B cell (primary cell): Measurements from ENCODE around the gene C1R. TPM values are rescaled to one million over a fixed set of nuclear protein-coding genes. Genes with fewer than 3 reads are reported as not detected.
"Not testable (repeated sequence)": the region's sequence is repeated elsewhere in the genome, so short reads cannot be mapped to it uniquely, and the experiment has no call there.

ENCODE experiments used
- ATAC-seq: fragments of 200-7000 bp; cut with Tn5 transposase; one replicate; pipeline ENCODE4 v1.10.0; 2021; ENCODE audit warnings: low read depth, mild to moderate bottlenecking, moderate number of reproducible peaks, moderate library complexity
- CTCF ChIA-PET: fragments of 350-600 bp; sonication (Branson Sonifier 250); formaldehyde crosslinking; loops from one replicate; lab custom pipeline; 2021; ENCODE audit warnings: antibody characterized with exemption, inconsistent platforms; lab: Charles Lee
- POLR2A ChIA-PET: fragments of 350-600 bp; sonication (Branson Sonifier 250); formaldehyde crosslinking; loops from one replicate; lab custom pipeline; 2021; ENCODE audit warnings: antibody characterized with exemption; lab: Charles Lee
- DNase-seq: peaks from one replicate; pipeline ENCODE4 v3.0.0; 2013
- H2AFZ ChIP-seq: 2 replicates; pipeline ENCODE4 v1.6.1; 2012; ENCODE audit warnings: mild to moderate bottlenecking, low read depth, low read length; ENCODE audit not compliant: insufficient read depth, poor library complexity, severe bottlenecking
- H3K27ac ChIP-seq, 2 donors: 1 replicate in 1 of 2; 2 replicates in 1 of 2; pipeline ENCODE4 v1.5.1; 2012 to 2013; ENCODE audit warnings: low read length in 2 of 2, mild to moderate bottlenecking in 2 of 2, moderate library complexity in 1 of 2
- H3K27me3 ChIP-seq, 4 experiments: fragments of 200-600 bp in 1 of 4; sonication (generic) in 1 of 4; replicated peaks in 1 of 4; 1 replicate in 2 of 4; 2 replicates in 2 of 4; pipeline versions ENCODE4 v1.6.1 to v1.7.0; 2013 to 2016; ENCODE audit warnings: low read length in 3 of 4, mild to moderate bottlenecking in 2 of 4, mixed read lengths in 1 of 4, moderate library complexity in 1 of 4; ENCODE audit not compliant: insufficient read depth in 4 of 4, control insufficient read depth in 3 of 4; ENCODE audit errors: control extremely low read depth in 1 of 4
- H3K36me3 ChIP-seq, 2 experiments: replicated peaks in 1 of 2; 1 replicate in 1 of 2; 2 replicates in 1 of 2; pipeline versions ENCODE4 v1.6.1 to v1.7.1; 2013; ENCODE audit warnings: low read length in 1 of 2; ENCODE audit not compliant: insufficient read depth in 2 of 2, control insufficient read depth in 1 of 2; ENCODE audit errors: control extremely low read depth in 1 of 2, extremely low read depth in 1 of 2
- H3K4me1 ChIP-seq, 2 donors: fragments of 200-600 bp in 1 of 2; sonication (generic) in 1 of 2; 1 replicate in 1 of 2; 2 replicates in 1 of 2; pipeline versions ENCODE4 v1.5.1 to v1.6.1; 2013 to 2017; ENCODE audit warnings: low read length in 2 of 2; ENCODE audit not compliant: control insufficient read depth in 2 of 2, insufficient read depth in 2 of 2
- H3K4me2 ChIP-seq: replicated peaks from 2 replicates; pipeline ENCODE3; 2012; ENCODE audit warnings: mild to moderate bottlenecking, low read depth, low read length; ENCODE audit not compliant: poor library complexity, severe bottlenecking
- H3K4me3 ChIP-seq, 5 experiments: fragments of 200-600 bp in 1 of 5; sonication (generic) in 1 of 5; 1 replicate in 3 of 5; 2 replicates in 2 of 5; pipeline versions ENCODE4 v1.5.1 to v1.7.0; 2011 to 2016; ENCODE audit warnings: low read length in 4 of 5, mild to moderate bottlenecking in 4 of 5, low read depth in 2 of 5, control low read depth in 1 of 5, moderate library complexity in 1 of 5; ENCODE audit not compliant: insufficient read depth in 1 of 5; ENCODE audit errors: control extremely low read depth in 1 of 5, extremely low read depth in 1 of 5
- H3K79me2 ChIP-seq: fragments of 200-600 bp; sonication (generic); one replicate; pipeline ENCODE4 v1.6.0; 2016; ENCODE audit warnings: low read length; ENCODE audit not compliant: control insufficient read depth, insufficient read depth
- H3K9ac ChIP-seq: fragments of 200-600 bp; sonication (generic); 2 replicates; pipeline ENCODE4 v1.6.1; 2017; ENCODE audit warnings: mild to moderate bottlenecking, low read length, moderate library complexity
- H3K9me3 ChIP-seq, 3 donors: one replicate each; pipeline versions ENCODE4 v1.6.1 to v1.7.1; 2013; ENCODE audit warnings: low read length in 2 of 3; ENCODE audit not compliant: control insufficient read depth in 2 of 3, insufficient read depth in 1 of 3; ENCODE audit errors: control extremely low read depth in 1 of 3
- H4K20me1 ChIP-seq: 2 replicates; pipeline ENCODE4 v1.6.0; 2012; ENCODE audit warnings: mild to moderate bottlenecking, low read length; ENCODE audit not compliant: insufficient read depth, control insufficient read depth, poor library complexity, severe bottlenecking
- H3K27ac Mint-ChIP-seq: one replicate; pipeline ENCODE4 v1.8.0; 2021; ENCODE audit warnings: mixed read lengths
- H3K27me3 Mint-ChIP-seq: one replicate; pipeline ENCODE4 v1.8.0; 2021; ENCODE audit warnings: mixed read lengths
- H3K4me1 Mint-ChIP-seq: one replicate; pipeline ENCODE4 v1.8.0; 2021; ENCODE audit warnings: mixed read lengths
- H3K4me3 Mint-ChIP-seq: one replicate; pipeline ENCODE4 v1.8.0; 2021; ENCODE audit warnings: mixed read lengths
- H3K9me3 Mint-ChIP-seq: one replicate; pipeline ENCODE4 v1.8.0; 2022; ENCODE audit warnings: mixed read lengths; ENCODE audit not compliant: insufficient read depth
- EZH2 ChIP-seq: IDR thresholded peaks from 2 replicates; pipeline ENCODE4 v1.6.1; 2012; ENCODE audit warnings: borderline replicate concordance, low read depth, mild to moderate bottlenecking, moderate library complexity, low read length; ENCODE audit not compliant: insufficient read depth, poor library complexity, severe bottlenecking
- WGBS: methylation state at CpG from one replicate; pipeline ENCODE4 v1.1.5; 2013; ENCODE audit warnings: missing lambda C conversion rate; ENCODE audit not compliant: insufficient coverage; 5-methylcytosine and 5-hydroxymethylcytosine counted together
- intact Hi-C: fragments of 100-400 bp; cut with micrococcal nuclease; formaldehyde crosslinking; loops from one replicate; pipeline ENCODE4 v1.10.0; 2022
- polyA plus RNA-seq: library from polyadenylated mRNA; depleted of rRNA; stranded (reverse); fragments of >200 nt; gene quantifications from 2 replicates; pipeline ENCODE4 v1.2.3, GENCODE V29; 2012
- total RNA-seq, 2 donors: library from RNA; stranded (reverse); fragments of 120-200 nt in 1 of 2; gene quantifications; 1 replicate in 1 of 2; 2 replicates in 1 of 2; pipeline versions ENCODE4 v1.2.3 to v1.2.4, GENCODE V29; 2013 to 2022
- TF ChIP-seq, protein P1 (sequence below): fragments of 200-600 bp; IDR thresholded peaks from one replicate; pipeline ENCODE4 v1.8.0; 2022; ENCODE audit warnings: antibody characterized with exemption, mild to moderate bottlenecking

C1R gene
- total and polyA plus RNA-seq, 2 donors (not counting 1 experiment from before 2014, with no cell fraction given): 1.5 to 2.0 TPM

DNA sequence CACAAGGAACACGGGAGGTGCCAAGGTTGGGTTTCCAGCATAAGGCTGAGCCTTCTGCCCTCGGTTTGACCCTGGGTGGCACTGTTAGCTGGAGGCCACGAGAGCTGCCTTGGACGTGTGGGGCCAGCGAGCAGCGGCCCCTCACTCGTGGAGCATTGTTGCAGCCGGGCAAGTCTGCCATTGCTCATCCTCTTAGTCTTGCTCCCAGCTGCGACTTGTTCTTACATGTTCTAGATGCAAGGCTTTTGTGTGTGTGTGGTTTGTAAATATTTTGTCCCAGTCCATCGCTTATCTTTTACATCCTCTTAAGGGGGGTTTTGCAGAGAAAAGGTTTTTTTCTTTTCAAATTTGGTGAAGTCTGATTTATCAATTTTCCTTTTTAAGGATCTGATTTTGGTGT is 52.8 kb downstream of the C1R start:
- WGBS: 91% methylated on average over 9 of the region's 10 CpGs
- no peak for TF ChIP-seq EZH2
- TF ChIP-seq, protein P1, sequence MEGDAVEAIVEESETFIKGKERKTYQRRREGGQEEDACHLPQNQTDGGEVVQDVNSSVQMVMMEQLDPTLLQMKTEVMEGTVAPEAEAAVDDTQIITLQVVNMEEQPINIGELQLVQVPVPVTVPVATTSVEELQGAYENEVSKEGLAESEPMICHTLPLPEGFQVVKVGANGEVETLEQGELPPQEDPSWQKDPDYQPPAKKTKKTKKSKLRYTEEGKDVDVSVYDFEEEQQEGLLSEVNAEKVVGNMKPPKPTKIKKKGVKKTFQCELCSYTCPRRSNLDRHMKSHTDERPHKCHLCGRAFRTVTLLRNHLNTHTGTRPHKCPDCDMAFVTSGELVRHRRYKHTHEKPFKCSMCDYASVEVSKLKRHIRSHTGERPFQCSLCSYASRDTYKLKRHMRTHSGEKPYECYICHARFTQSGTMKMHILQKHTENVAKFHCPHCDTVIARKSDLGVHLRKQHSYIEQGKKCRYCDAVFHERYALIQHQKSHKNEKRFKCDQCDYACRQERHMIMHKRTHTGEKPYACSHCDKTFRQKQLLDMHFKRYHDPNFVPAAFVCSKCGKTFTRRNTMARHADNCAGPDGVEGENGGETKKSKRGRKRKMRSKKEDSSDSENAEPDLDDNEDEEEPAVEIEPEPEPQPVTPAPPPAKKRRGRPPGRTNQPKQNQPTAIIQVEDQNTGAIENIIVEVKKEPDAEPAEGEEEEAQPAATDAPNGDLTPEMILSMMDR: no peak
- H3K36me3 ChIP-seq: no peaks in the 10 kb centered on the region
- intact Hi-C loops: no loop called here
- H3K9me3 ChIP-seq: no peaks in the 10 kb centered on the region
- no peak overlapping the region for H3K9ac ChIP-seq
- Mint-ChIP-seq H3K27ac (no peak overlapping the region), H3K4me1 (no peaks in the 10 kb centered on the region), H3K9me3 (no peaks in the 10 kb centered on the region), H3K4me3 (no peak overlapping the region), H3K27me3 (no peaks in the 10 kb centered on the region)
- ChIA-PET POLR2A (no interaction called here), CTCF (no interaction called here)
- no peak overlapping the region for H3K4me2 ChIP-seq
- no peaks in the 10 kb centered on the region for H3K4me1 ChIP-seq
- H4K20me1 ChIP-seq: no peaks in the 10 kb centered on the region
- no peak overlapping the region for H3K27ac ChIP-seq
- no peak overlapping the region for H3K4me3 ChIP-seq
- H3K79me2 ChIP-seq: no peaks in the 10 kb centered on the region
- ATAC-seq (no peak), DNase-seq (no peak)
- no peak overlapping the region for H2AFZ ChIP-seq
- H3K27me3 ChIP-seq: peaks cover 0 to 3% (median 0%) of the 10 kb centered on the region in 4 experiments

DNA sequence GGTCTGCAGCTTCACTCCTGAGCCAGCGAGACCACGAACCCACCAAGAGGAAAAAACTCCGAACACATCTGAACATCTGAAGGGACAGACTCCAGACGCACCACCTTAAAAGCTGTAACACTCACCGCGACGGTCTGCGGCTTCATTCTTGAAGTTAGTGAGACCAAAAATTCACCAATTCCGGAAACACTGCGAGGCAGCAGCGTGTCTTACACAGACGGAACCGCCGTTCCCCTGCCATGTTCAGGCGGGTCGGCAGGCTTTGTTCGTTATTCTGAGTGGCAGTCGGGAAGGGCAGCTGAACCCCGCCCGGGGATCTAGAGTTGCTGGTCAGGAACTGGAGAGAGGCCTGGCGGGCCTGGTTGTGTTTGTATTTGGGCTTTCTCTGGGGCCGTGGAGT is 53.7 kb downstream of the C1R start:
- no peak overlapping the region for H3K4me3 ChIP-seq
- DNase-seq (no peak), ATAC-seq (no peak)
- H3K79me2 ChIP-seq: no peaks in the 10 kb centered on the region
- Mint-ChIP-seq H3K27ac (no peak overlapping the region), H3K4me3 (no peak overlapping the region), H3K27me3 (no peaks in the 10 kb centered on the region), H3K9me3 (no peaks in the 10 kb centered on the region), H3K4me1 (no peaks in the 10 kb centered on the region)
- no peaks in the 10 kb centered on the region for H3K36me3 ChIP-seq
- ChIA-PET POLR2A (no interaction called here), CTCF (interaction anchor here (1.2 kb wide), 1 partner anchor 20 kb away, joined by 4 read pairs; the partner anchor contains the start of gene LPCAT3)
- WGBS: 96% methylated on average over 21 of the region's 22 CpGs
- peaks cover 0 to 4% (median 0%) of the 10 kb centered on the region in 4 experiments for H3K27me3 ChIP-seq
- H2AFZ ChIP-seq: no peak overlapping the region
- no peak overlapping the region for H3K27ac ChIP-seq
- TF ChIP-seq, protein P1: no peak
- TF ChIP-seq EZH2: no peak
- H3K9me3 ChIP-seq: no peaks in the 10 kb centered on the region
- intact Hi-C loops: no loop called here
- no peaks in the 10 kb centered on the region for H3K4me1 ChIP-seq
- H3K9ac ChIP-seq: no peak overlapping the region
- no peaks in the 10 kb centered on the region for H4K20me1 ChIP-seq
- no peak overlapping the region for H3K4me2 ChIP-seq

DNA sequence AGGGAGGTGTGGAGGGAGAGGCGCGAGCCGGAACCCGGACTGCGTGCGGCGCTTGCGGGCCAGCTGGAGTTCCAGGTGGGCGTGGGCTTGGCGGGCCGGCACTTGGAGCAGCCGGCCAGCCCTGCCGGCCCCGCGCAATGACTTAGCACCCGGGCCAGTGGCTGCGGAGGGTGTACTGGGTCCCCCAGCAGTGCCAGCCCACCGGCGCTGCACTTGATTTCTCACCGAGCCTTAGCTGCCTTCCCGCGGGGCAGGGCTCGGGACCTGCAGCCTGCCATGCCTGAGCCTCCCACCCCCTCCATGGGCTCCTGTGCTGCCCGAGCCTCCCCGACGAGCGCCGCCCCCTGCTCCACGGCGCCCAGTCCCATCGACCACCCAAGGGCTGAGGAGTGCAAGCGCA is 54.8 kb downstream of the C1R start:
- H3K4me1 ChIP-seq, H3K9me3 ChIP-seq, H3K27me3 ChIP-seq, DNase-seq, H4K20me1 ChIP-seq, H3K4me2 ChIP-seq, H3K27me3 Mint-ChIP-seq, H3K36me3 ChIP-seq, H3K4me3 ChIP-seq, H3K4me3 Mint-ChIP-seq, H3K4me1 Mint-ChIP-seq, H3K27ac ChIP-seq, ATAC-seq, H3K79me2 ChIP-seq, H3K27ac Mint-ChIP-seq, POLR2A ChIA-PET, H3K9me3 Mint-ChIP-seq, intact Hi-C loops, H2AFZ ChIP-seq, H3K9ac ChIP-seq: not testable (repeated sequence)
- CTCF ChIA-PET: interaction anchor here (1.2 kb wide), 1 partner anchor 19 kb away, joined by 4 read pairs; the partner anchor contains the start of gene LPCAT3
- 97% methylated on average over 28 of the region's 32 CpGs for WGBS
